Prostate gland (tissue), 2 donors: ENCODE results near the gene SEC24D. TPM values are rescaled to one million over a fixed set of nuclear protein-coding genes. Genes with fewer than 3 reads are reported as not detected.

Experiments used
- DNase-seq: peaks from one replicate; pipeline ENCODE4 v3.0.0-alpha.2; 2019; ENCODE audit warnings: low spot score
- H3K27ac ChIP-seq, 2 donors: fragments of 200-600 bp; sonication (generic); 2 replicates each; pipeline ENCODE4 v1.5.1; 2017 to 2019
- H3K27me3 ChIP-seq: fragments of 200-600 bp; sonication (generic); replicated peaks from 2 replicates; pipeline ENCODE4 v1.5.1; 2019; ENCODE audit not compliant: insufficient read depth
- H3K36me3 ChIP-seq, 2 donors: fragments of 200-600 bp; sonication (generic); 1 replicate in 1 of 2; 2 replicates in 1 of 2; pipeline versions ENCODE4 v1.5.1 to v1.8.1; 2017 to 2019
- H3K4me1 ChIP-seq: fragments of 200-600 bp; sonication (generic); replicated peaks from 2 replicates; pipeline ENCODE4 v1.5.1; 2019
- H3K4me3 ChIP-seq, 2 donors: fragments of 200-600 bp; sonication (generic); 2 replicates each; pipeline ENCODE4 v1.5.1; 2017 to 2019
- H3K9me3 ChIP-seq: fragments of 200-600 bp; sonication (generic); 2 replicates; pipeline ENCODE4 v1.5.1; 2017
- POLR2A ChIP-seq: fragments of 450-650 bp; IDR thresholded peaks from one replicate; pipeline ENCODE4 v1.6.1; 2016; ENCODE audit warnings: antibody characterized with exemption, mild to moderate bottlenecking
- POLR2AphosphoS5 ChIP-seq: sonication (generic); formaldehyde crosslinking; IDR thresholded peaks from one replicate; pipeline ENCODE4 v1.6.1; 2017; ENCODE audit warnings: antibody characterized with exemption
- WGBS: methylation state at CpG from one replicate; pipeline ENCODE4 v1.1.5; 2018; 5-methylcytosine and 5-hydroxymethylcytosine counted together
- intact Hi-C: fragments of 100-400 bp; cut with DNase I; formaldehyde crosslinking; loops from one replicate; pipeline ENCODE4 v1.14.2; 2022
- total RNA-seq, 2 donors: library from RNA; depleted of rRNA; stranded (reverse); fragments of >200 nt; gene quantifications; one replicate each; pipeline ENCODE4 v1.1.0, GENCODE V29; 2016
- TF ChIP-seq, protein P1 (sequence below), 4 experiments: fragments of 200-600 bp in 2 of 4; fragments of 450-650 bp in 2 of 4; sonication (generic) in 2 of 4; IDR thresholded peaks; 1 replicate in 3 of 4; 2 replicates in 1 of 4; pipeline ENCODE4 v1.5.1; 2016 to 2019; ENCODE audit warnings: antibody characterized with exemption in 4 of 4, mild to moderate bottlenecking in 2 of 4, moderate library complexity in 2 of 4

The SEC24D gene
- total RNA-seq, 2 donors from 2014 or later: 31.5 to 34.9 TPM

DNA sequence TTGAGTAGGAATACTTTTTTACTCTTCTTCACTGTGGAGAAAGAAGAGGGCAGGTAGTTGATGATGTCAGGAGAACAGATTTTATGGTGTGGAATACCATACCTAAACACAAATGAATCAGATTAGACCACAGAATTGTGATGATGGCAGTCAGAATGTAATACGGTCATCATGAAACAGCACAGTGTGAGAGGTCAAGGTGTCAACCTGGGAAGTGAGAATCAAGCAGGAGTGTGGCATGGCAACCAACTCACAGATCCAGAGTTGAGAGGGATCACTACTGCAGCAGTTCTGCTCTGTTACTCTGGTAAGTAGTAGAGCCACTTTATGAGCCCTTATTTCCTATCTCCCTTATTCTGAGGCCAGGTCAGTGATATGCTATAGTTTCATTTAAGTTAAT is 123.1 kb downstream of the SEC24D start:
- DNase-seq: no peak
- TF ChIP-seq POLR2A: no peak
- TF ChIP-seq, protein P1, sequence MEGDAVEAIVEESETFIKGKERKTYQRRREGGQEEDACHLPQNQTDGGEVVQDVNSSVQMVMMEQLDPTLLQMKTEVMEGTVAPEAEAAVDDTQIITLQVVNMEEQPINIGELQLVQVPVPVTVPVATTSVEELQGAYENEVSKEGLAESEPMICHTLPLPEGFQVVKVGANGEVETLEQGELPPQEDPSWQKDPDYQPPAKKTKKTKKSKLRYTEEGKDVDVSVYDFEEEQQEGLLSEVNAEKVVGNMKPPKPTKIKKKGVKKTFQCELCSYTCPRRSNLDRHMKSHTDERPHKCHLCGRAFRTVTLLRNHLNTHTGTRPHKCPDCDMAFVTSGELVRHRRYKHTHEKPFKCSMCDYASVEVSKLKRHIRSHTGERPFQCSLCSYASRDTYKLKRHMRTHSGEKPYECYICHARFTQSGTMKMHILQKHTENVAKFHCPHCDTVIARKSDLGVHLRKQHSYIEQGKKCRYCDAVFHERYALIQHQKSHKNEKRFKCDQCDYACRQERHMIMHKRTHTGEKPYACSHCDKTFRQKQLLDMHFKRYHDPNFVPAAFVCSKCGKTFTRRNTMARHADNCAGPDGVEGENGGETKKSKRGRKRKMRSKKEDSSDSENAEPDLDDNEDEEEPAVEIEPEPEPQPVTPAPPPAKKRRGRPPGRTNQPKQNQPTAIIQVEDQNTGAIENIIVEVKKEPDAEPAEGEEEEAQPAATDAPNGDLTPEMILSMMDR (IDR thresholded peaks at IDR 0.05): no peak
- TF ChIP-seq POLR2AphosphoS5: no peak
- Histone ChIP-seq H3K4me1 (no peaks in the 10 kb centered on the region), H3K4me3 (no peak overlapping the region), H3K9me3 (no peaks in the 10 kb centered on the region), H3K27ac (no peak overlapping the region), H3K27me3 (no peaks in the 10 kb centered on the region), H3K36me3 (peaks cover 0 to 4% of the 10 kb centered on the region in 2 donors)
- intact Hi-C loops: no loop called here
- WGBS: 84% methylated on average over 1 of the region's 1 CpG

DNA sequence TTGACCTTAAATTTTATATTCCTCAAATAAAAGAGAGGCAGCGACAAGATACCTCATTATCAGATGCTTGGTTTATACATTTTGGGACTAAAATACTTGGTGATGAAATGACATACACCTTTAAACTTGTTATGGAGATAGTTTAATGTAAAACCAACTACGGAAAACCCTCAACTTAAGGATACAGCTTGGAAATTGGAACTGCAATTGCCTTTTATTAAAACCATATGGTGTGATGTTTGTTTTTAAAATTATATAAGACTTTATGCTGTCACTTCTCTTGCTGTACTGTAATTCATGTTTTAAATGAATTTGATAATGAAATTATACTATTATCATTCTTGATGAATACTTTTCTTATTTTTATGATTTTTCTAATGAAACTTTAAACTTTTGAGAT is 124.9 kb downstream of the SEC24D start:
- TF ChIP-seq, protein P1 (IDR thresholded peaks at IDR 0.05): no peak
- TF ChIP-seq POLR2A: no peak
- TF ChIP-seq POLR2AphosphoS5: no peak
- WGBS: 77% methylated on average over 2 of the region's 2 CpGs
- H3K36me3 ChIP-seq: peaks cover 0 to 4% of the 10 kb centered on the region in 2 donors
- intact Hi-C loops: no loop called here
- no peak overlapping the region for H3K27ac ChIP-seq
- no peaks in the 10 kb centered on the region for H3K4me1 ChIP-seq
- H3K9me3 ChIP-seq: no peaks in the 10 kb centered on the region
- H3K27me3 ChIP-seq: no peaks in the 10 kb centered on the region
- no peak overlapping the region for H3K4me3 ChIP-seq
- DNase-seq: no peak

DNA sequence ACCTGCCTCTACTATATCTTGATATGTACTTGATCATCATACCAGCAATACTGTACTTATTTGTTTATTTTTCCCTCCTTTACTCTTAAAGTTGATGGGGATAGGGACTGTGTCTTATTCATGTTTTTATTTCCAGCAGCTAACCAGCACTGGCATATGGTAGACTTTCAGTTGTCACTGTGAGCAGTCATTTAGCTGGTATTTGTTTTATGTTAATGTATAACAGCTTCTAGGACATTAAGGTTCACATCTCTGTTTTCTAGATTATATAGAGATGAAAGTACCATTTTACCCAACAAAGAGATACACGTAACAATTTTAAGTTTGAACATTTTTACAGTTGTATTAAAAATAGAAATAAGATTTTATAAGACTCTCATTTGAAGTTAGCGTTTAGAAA is 132.8 kb downstream of the SEC24D start:
- Histone ChIP-seq H3K4me3 (no peak overlapping the region), H3K9me3 (no peaks in the 10 kb centered on the region), H3K36me3 (no peaks in the 10 kb centered on the region), H3K27ac (no peak overlapping the region), H3K4me1 (no peaks in the 10 kb centered on the region), H3K27me3 (no peaks in the 10 kb centered on the region)
- intact Hi-C loops: no loop called here
- TF ChIP-seq, protein P1 (IDR thresholded peaks at IDR 0.05): no peak
- TF ChIP-seq POLR2AphosphoS5: no peak
- no peak for TF ChIP-seq POLR2A
- WGBS: 67% methylated on average over 2 of the region's 2 CpGs
- no peak for DNase-seq

DNA sequence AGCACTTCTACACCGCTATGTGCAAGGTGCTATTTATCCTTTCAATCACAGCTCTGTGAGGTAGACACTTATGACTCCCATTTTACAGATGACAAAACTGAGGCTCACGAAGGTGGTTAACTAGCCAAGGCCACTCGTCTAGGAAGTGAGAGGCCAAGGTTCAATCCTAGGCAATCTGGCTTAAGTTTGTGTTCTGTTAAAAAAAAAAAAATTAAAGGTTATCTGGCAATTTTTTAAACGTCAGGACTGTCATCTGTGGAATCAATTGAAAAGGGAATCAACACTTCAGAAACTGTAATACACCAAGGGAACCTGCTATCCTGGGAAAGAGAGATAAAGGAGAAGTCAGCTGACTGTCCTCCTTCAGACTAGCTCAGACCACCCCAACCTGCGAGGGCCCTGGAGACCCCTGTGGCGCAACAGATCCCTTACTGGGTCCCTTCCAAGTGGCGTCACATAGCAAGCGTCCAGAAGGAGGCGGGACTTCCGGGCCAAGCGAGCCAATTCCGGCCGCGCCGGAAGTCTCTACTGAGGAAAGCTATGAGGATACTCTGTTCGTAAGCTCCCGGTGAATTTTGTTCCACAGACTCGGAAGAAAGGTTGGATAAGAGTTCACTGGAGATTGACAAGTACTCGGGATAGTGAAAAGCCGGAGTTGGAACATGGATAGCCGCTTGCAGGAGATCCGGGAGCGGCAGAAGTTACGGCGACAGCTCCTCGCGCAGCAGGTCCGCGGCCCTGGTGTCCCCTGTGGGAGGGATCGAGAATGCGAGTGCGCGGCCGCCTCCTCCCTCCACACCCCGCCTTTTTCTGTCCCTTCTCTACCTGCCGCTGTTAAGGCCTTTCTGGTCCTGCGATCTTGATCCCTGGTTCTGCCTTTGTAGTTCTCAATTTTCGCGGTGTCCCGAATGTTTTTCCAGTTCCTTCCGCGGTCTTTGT is 150.8 kb downstream of the SEC24D start, which contains the start of gene METTL14:
Gene METTL14 (plus strand): TSS at position 520 of the 939 bp plus-strand sequence. CDS start 143 bp downstream, at position 663.
- peak within 1 kb of the TSS; percentile 87 to 91 for H3K27ac ChIP-seq
- no peaks in the 10 kb centered on the region for H3K9me3 ChIP-seq
- peak within 1 kb of the TSS; percentile 45 to 66 for H3K4me3 ChIP-seq
- no peaks in the 10 kb centered on the region for H3K27me3 ChIP-seq
- TF ChIP-seq POLR2A (peak; percentile 56), POLR2AphosphoS5 (peak; percentile 88)
- TF ChIP-seq, protein P1 (IDR thresholded peaks at IDR 0.05): peak in 2 of 4 experiments; percentile 42
- DNase-seq: peak; percentile 89
- 5% methylated on average over 42 of the region's 42 CpGs for WGBS
- intact Hi-C loops: no loop called here
- no peaks in the 10 kb centered on the region for H3K4me1 ChIP-seq
- peaks cover 0 to 3% of the 10 kb centered on the region in 2 donors for H3K36me3 ChIP-seq
